ENCODE results near the gene BSN. TPM values are rescaled to one million over a fixed set of nuclear protein-coding genes. Genes with fewer than 3 reads are reported as not detected.
A peak's percentile ranks its signal among the peaks of the same experiment; 100 is the strongest.
"Not testable (repeated sequence)": the region's sequence is repeated elsewhere in the genome, so short reads cannot be mapped to it uniquely, and the experiment has no call there.

Gene BSN
- total RNA-seq, 2 donors from 2014 or later, result 0.13 to 0.22 TPM

DNA sequence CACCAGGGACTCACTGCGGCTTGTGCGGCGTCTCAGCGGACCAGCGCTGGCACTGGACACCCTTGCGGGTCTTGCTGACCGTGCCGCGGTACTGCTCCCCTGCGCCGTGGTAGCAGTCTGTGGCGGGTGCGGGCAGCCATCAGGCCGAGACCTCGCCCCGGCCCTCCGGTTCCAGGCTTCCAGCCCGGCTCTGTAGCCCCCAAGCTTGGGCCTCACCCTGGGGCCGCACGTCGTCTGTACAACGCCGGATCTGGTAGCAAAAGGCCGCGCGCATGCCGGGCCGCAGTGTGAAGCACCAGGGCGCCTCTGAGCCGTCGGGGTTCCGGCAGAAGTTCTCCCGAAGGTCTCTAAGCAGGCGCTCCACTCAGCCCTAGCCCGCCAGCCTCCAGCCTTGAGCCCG lies 131.6 kb downstream of the BSN start:
- Mint-ChIP-seq H3K36me3 (ENCODE audit: low read depth) (peaks cover 25% of the 10 kb centered on the region), H3K4me3 (peak overlapping the region; percentile 96)
- H3K27ac Mint-ChIP-seq, H3K9me3 Mint-ChIP-seq, H3K27me3 Mint-ChIP-seq, H3K4me1 Mint-ChIP-seq: not testable (repeated sequence)
- ATAC-seq (replicated peaks), result peak; percentile 0

DNA sequence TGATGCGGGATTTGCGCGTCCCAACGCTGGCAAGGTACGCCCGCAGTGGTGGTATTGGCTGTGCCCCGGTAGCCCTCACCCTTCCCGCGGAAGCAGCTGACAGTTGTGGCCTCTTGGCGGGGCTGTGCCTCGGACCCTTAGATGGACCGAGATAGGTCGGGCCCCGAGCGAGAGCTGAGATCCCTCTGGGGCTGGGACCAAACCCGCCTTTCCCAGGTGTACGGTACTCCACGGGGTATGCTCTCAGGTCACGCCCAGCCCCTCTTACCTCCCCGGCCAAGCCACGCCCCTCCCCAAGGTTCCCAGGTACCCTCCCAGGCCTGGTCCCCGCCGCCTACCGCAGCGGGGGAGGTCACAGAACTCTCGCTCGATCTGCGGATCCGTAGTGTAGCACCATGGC lies 132.1 kb downstream of the BSN start:
- peak; percentile 25 for ATAC-seq (replicated peaks)
- not testable (repeated sequence) for H3K4me1 Mint-ChIP-seq, H3K27me3 Mint-ChIP-seq, H3K27ac Mint-ChIP-seq, H3K9me3 Mint-ChIP-seq
- Mint-ChIP-seq H3K36me3 (ENCODE audit: low read depth) (peaks cover 24% of the 10 kb centered on the region), H3K4me3 (peak overlapping the region; percentile 96)

DNA sequence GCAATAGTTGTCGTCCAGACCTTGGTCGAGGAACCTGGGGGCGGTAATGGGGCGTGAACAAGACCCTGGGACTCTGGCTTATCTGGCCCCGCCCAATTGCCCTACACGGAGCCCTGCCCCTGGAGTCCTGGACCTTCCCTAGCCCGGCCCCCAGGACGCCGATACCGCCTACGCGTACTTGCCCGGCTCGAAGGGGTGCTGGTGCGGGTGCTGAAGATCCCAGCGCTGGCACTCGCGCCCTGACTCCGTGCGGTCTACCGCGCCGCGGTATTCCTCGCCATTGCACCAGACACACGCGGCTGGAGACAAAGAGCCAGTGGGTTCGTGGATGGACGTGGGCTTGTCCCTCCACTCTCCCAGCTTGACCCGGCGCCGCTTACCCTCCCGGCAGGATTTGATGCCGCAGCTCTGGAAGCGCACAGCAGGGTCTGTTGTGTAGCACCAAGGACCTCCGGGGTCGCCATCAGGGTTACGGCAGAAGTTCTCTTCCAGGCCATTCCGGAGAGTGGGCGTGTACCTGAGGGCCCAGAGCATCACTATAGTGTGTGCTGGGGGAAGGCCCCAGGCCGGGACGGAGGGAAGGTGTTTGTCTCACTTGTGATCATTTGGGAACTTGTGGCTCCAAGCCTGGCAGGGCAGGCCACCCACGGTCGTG lies 132.6 kb downstream of the BSN start:
- H3K27me3 Mint-ChIP-seq, H3K4me1 Mint-ChIP-seq, H3K9me3 Mint-ChIP-seq, H3K27ac Mint-ChIP-seq: not testable (repeated sequence)
- Mint-ChIP-seq H3K4me3 (peak overlapping the region; percentile 96), H3K36me3 (ENCODE audit: low read depth) (peaks cover 24% of the 10 kb centered on the region)
- ATAC-seq (replicated peaks), result peak; percentile 50

DNA sequence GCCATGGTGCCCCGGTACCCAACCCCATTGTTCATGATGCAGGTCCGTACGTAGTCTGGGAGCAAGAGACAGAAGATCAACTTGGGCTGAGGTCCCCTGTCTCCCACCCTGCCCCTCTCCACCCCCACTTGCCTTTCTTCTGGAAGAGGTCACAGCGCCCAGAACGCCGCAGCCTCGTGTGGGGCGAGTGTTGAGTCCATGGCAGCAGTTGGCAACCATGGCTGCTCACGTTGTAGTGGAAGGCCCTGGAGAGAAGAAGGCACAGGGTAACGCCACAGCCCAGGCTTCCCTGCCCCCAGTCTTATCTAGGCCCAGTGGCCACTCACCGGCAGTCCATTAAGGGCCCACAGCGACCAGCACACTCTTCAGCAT lies 133.1 kb downstream of the BSN start:
- H3K27ac Mint-ChIP-seq; ATAC-seq (replicated peaks); H3K27me3 Mint-ChIP-seq; H3K4me1 Mint-ChIP-seq; H3K9me3 Mint-ChIP-seq: not testable (repeated sequence)
- peaks cover 24% of the 10 kb centered on the region for H3K36me3 Mint-ChIP-seq (ENCODE audit: low read depth)
- H3K4me3 Mint-ChIP-seq, result peak overlapping the region; percentile 96

DNA sequence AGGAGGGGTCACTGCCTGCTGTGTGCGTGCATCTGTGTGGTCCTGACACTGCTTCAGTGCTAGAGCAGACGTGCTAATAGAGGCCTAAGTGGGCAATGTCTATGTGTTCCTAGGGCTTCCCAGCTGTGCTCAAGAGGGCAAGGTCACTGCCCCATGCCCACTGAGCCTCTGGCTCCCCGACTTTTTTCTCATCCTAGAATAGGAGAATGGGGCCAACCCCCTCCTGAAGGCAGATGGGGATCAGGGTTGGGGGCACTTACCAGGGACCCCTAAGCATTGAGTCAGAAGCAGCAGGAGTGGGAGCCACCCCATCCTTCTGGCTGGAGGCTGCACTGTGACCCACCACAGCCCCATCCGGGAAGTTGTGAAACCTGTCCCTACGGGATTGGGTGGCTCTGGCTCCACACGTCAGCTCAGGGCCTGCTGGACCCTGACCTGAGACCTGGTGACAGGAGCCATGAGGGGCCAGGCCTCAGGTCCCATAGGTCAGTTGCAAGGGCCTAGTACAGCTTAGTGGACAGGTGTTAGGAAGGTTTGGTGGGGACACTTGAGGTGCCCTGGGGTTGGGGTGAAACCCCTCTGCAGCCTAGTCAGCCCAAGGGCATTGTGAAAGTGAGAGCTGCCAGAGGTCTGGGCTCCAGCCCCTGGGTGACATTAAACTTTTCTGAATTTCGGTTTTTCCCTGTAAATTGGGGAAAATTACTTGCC lies 134.2 kb downstream of the BSN start:
- Mint-ChIP-seq H3K36me3 (ENCODE audit: low read depth) (peaks cover 14% of the 10 kb centered on the region), H3K4me3 (peak overlapping the region; percentile 96), H3K27ac (peak overlapping the region; percentile 99)
- not testable (repeated sequence) for H3K27me3 Mint-ChIP-seq; H3K4me1 Mint-ChIP-seq; H3K9me3 Mint-ChIP-seq; ATAC-seq (replicated peaks)

DNA sequence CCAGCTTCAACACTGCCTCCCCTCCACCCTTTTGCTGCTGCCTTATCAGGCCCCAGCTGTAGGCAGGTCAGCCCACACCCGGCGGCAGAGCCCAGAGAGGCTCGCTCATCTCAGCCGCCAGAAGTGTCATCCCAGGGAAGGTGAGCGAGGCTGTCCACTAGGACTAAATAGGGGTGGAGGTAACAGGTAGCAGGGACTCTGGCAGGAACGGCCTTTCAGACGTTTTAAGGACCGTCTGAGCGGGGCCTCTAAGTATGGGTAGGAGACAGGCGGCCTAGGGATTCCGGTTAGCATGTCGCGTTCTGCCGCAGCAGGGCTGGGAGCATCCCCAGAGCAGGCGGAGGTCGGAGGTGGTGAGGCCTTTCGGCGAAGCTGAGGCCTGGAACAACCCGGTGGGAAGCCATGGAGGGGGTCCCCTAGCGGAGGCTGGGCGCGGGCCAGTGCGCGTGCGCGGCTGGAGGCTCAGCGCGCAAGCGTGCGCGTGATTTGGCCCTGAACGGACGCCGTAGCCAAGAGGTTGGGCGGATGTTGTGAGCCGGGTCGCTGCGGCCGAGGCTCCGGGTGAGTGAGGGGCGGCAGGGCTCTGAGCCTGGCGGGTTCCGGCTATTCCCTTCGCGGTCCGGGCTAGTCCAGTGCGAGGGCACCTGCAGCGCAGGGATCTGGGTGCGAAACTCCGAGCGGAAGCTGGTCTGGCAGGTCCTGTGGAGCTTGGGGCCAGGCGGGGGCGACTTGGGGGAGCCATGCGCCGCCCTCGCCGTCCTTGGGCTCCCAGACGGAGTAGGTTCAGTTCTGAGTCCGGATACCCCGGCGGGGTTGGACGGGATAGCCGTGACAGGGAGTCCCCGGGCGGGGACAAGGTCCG lies 135.0 kb downstream of the BSN start, which contains the start of the genes MST1 and RNF123:
Gene MST1 (minus strand): TSS at position 429 of the 862 bp plus-strand sequence. CDS start 783 bp downstream, outside the sequence.
Gene RNF123 (plus strand): TSS at position 512 of the 862 bp plus-strand sequence. CDS start 1,609 bp downstream, outside the sequence.
- Mint-ChIP-seq H3K4me1 (peaks cover 10% of the 10 kb centered on the region), H3K36me3 (ENCODE audit: low read depth) (peaks cover 18% of the 10 kb centered on the region), H3K27ac (peak within 1 kb of the TSS; percentile 99), H3K27me3 (no peaks in the 10 kb centered on the region), H3K4me3 (peak within 1 kb of the TSS; percentile 96), H3K9me3 (no peaks in the 10 kb centered on the region)
- peak; percentile 81 for ATAC-seq (replicated peaks)

DNA sequence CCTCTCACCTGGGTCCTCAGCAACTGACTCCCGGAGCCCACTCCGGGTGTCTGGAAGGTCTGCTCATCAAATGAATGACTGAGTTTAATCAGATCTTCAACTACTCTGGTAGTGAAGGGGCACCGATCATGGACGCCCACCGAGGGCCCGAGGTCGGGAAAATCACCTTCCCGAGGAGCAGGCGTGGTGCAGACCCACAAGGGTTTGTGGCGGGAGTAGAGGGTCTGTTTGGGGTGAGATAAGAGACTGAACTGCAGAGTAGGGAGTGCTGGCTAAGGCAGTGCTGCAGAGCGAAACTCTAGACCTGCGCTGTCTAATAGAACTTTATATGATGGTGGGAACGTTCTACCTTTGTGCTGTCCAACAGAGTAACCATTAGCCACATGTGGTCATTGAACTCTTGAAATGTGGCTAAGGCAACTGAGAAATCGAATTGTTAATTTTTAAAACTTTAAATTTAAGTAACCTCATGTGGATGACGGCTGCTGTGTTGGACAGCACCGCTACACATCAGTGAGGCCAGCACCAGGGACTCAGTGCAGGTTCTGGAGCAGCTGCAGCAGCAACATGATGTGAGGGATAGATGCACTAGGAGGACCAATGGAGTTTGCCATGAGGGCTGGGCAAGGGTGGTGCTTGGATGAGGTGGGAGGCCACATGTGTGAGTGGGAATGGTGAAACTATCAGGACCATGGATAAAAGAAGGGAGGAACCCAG lies 135.8 kb downstream of the BSN start:
- Mint-ChIP-seq H3K4me3 (peak overlapping the region; percentile 96), H3K36me3 (ENCODE audit: low read depth) (peaks cover 20% of the 10 kb centered on the region), H3K27ac (peak overlapping the region; percentile 99)
- not testable (repeated sequence) for H3K27me3 Mint-ChIP-seq; H3K9me3 Mint-ChIP-seq; H3K4me1 Mint-ChIP-seq; ATAC-seq (replicated peaks)

DNA sequence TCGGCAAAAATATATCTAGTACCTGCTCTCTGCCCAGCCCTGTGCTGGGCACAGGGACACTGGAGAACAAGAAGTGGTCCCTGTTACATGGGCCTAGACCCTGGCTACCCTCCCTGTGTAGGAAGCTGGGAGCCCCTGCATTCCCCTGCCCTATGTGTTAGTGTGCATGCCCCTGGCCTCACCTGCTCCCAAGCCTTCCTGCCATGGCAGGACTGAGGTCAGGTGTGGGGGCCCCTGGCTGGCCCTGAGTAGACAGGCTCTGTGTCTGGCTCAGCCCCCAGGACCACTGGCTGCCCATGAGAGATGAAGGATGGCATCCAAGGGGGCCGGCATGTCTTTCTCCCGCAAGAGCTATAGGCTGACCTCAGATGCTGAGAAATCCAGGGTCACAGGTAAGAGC lies 136.6 kb downstream of the BSN start:
- not testable (repeated sequence) for ATAC-seq (replicated peaks); H3K9me3 Mint-ChIP-seq; H3K4me1 Mint-ChIP-seq; H3K27me3 Mint-ChIP-seq
- Mint-ChIP-seq H3K36me3 (ENCODE audit: low read depth) (peaks cover 20% of the 10 kb centered on the region), H3K4me3 (peak overlapping the region; percentile 96), H3K27ac (peak overlapping the region; percentile 99)

DNA sequence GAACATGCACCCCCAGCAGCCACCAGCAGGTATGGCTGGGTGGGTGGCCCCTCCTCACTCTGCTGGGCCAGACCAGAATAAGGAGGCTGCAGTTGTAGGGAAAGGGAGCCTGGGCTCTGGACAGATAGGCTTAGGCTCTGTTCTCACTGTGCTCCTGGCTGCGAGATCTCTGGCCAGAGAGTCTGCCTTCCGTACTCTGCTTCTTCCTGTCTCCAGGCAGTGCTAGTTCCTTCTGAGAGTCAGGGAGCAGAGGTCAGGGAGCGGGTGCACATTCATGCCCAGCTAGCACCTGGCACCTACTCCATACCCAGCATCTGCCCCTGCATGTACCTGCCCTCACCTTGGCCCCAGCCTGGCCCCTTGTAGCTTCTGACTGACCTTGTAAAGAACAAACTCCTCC lies 137.2 kb downstream of the BSN start:
- not testable (repeated sequence) for H3K9me3 Mint-ChIP-seq; H3K27ac Mint-ChIP-seq; H3K27me3 Mint-ChIP-seq; ATAC-seq (replicated peaks); H3K4me1 Mint-ChIP-seq
- Mint-ChIP-seq H3K4me3 (peak overlapping the region; percentile 96), H3K36me3 (ENCODE audit: low read depth) (peaks cover 20% of the 10 kb centered on the region)

DNA sequence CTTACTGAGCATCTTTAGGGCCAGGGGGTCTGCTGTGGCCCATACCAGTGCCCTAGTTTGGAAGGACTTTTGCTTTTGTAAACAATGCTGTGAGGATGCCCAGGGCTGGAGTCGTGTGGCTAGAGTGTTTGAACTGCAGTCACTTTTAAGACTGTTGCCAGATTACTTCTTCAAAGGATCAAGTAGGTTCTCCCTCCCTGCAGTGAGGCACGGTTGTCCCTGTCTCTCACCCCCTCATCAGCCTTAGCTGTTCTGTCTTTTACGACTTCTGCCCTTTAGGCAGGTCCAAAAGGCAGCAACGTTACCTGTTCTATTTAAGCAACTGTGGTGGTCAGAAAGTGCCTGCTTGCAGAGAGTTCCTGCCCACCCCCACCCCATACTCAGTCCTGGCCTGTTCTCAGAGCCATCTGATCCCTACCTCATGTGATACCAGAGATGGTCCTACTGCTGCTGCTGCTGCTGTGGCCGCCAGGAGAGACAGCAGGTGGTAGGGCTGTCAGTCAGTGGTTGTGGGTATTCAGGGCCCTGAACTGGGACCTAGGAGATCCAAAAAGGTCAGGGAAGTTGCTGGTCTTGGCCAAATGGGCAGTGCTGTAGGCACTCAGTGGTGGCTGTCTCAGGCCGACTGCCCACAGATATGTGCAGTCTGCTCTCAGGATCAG lies 140.3 kb downstream of the BSN start:
- H3K27me3 Mint-ChIP-seq; H3K4me1 Mint-ChIP-seq; ATAC-seq (replicated peaks); H3K4me3 Mint-ChIP-seq; H3K9me3 Mint-ChIP-seq: not testable (repeated sequence)
- Mint-ChIP-seq H3K27ac (peak overlapping the region; percentile 50), H3K36me3 (ENCODE audit: low read depth) (peaks cover 12% of the 10 kb centered on the region)

DNA sequence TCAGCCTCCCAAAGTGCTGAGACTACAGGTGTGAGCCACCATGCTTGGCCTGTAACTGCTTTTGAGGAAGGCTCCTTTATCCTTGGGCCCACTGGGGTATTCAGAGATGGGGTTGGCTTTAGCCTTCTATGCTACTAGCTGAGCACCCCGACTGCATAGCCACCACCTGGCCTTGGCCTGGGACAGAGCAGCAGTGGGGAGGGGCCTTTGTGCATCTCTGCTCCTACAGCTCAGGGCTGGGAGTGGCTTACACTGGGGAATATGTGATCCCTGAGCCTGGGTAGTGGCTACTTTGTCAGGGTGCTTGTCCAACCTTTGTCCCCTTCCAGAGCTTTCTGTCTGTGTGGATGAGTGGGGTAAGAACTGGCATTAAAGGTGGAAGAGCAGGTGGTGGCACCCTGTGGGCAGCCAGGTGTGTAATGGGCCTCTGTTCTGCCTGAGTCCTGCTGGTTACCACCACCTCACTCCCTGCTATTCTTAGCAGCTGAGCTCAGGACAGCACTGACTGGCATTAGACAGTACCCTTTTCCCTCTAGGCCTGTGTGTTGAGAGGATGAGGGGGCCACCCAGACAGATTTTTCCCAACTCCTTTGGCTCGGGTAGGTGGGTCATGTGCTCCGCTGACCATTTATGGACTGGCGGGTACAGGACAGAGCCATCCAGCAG lies 141.2 kb downstream of the BSN start:
- H3K4me3 Mint-ChIP-seq; ATAC-seq (replicated peaks); H3K27me3 Mint-ChIP-seq; H3K27ac Mint-ChIP-seq; H3K9me3 Mint-ChIP-seq; H3K4me1 Mint-ChIP-seq: not testable (repeated sequence)
- peaks cover 10% of the 10 kb centered on the region for H3K36me3 Mint-ChIP-seq (ENCODE audit: low read depth)

DNA sequence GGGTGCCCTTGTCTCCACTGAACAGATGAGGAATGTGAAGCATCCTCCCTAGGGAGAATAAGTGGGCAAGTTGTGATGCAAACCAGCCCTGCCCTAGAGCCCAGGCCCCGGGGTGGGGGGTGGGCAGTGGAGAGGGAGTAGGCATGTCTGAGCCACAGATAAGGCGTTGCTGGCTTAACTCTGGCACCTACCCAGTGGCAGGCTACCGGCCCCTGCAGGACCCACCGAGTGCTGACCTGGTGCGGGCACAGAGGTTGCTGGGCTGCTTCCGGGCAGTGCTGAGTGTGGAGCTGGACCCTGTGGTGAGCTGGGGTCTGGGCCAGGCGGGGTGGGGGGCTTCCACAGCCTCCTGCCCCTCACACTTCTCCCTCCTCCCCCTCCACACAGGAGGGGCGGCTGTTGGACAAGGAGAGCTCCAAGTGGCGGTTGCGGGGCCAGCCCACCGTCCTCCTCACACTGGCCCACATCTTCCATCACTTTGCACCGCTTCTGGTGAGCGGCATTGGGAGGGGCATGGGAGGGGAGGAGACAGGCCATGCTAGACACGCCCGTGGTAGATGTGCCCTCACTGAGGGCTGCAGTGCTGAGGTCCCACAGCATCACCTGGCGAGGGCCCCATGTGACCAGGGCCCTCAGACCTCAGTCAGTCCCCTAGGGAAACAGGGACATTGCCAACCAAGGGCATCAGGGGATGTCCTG lies 145.2 kb downstream of the BSN start:
- Mint-ChIP-seq H3K4me1 (no peaks in the 10 kb centered on the region), H3K9me3 (no peaks in the 10 kb centered on the region), H3K27me3 (no peaks in the 10 kb centered on the region), H3K4me3 (no peak overlapping the region), H3K27ac (no peak overlapping the region), H3K36me3 (ENCODE audit: low read depth) (peaks cover 16% of the 10 kb centered on the region)
- no peak for ATAC-seq (replicated peaks)

DNA sequence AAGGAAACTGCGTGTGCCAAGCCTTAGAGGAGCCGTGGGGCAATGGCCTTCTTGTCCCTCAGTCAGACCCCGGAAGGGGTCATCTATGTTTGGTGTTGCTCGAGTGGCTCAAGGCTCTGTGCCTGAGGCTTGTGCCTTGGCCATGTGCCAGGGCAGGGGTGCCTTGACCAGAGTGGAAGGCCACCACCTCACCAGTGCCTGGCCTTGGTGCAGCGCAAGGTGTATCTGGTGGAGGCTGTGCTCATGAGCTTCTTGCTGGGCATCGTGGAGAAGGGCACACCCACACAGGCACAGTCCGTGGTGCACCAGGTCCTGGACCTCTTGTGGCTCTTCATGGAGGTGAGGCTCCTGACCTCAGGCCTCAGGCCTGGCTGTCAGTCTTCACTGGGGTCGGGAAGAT lies 145.7 kb downstream of the BSN start:
- Mint-ChIP-seq H3K4me3 (no peak overlapping the region), H3K36me3 (ENCODE audit: low read depth) (peaks cover 15% of the 10 kb centered on the region), H3K27me3 (no peaks in the 10 kb centered on the region), H3K9me3 (no peaks in the 10 kb centered on the region), H3K27ac (no peak overlapping the region), H3K4me1 (no peaks in the 10 kb centered on the region)
- no peak for ATAC-seq (replicated peaks)
